Liver (tissue), 9 donors: ENCODE results near the gene CYP2U1. TPM values are rescaled to one million over a fixed set of nuclear protein-coding genes. Genes with fewer than 3 reads are reported as not detected.

ENCODE experiments used
- DNase-seq: peaks from one replicate; pipeline ENCODE4 v3.0.0-alpha.2; 2017; ENCODE audit warnings: low spot score
- H3K27ac ChIP-seq, 2 donors: one replicate each; pipeline ENCODE4 v1.7.0; 2013; ENCODE audit warnings: inconsistent platforms in 2 of 2, low read length in 2 of 2, control low read depth in 1 of 2, low read depth in 1 of 2, mild to moderate bottlenecking in 1 of 2
- H3K27me3 ChIP-seq, 4 donors: one replicate each; pipeline versions ENCODE4 v1.6.1 to v1.7.0; 2013; ENCODE audit warnings: low read length in 3 of 4, inconsistent platforms in 1 of 4, mild to moderate bottlenecking in 1 of 4, moderate library complexity in 1 of 4; ENCODE audit not compliant: control insufficient read depth in 4 of 4, insufficient read depth in 4 of 4
- H3K36me3 ChIP-seq, 4 donors: one replicate each; pipeline versions ENCODE4 v1.6.1 to v1.7.0; 2013; ENCODE audit warnings: low read length in 3 of 4, mild to moderate bottlenecking in 3 of 4, low read depth in 1 of 4, moderate library complexity in 1 of 4; ENCODE audit not compliant: control insufficient read depth in 4 of 4, insufficient read depth in 3 of 4
- H3K4me1 ChIP-seq, 4 donors: one replicate each; pipeline versions ENCODE4 v1.6.1 to v1.7.0; 2013; ENCODE audit warnings: low read length in 3 of 4, mild to moderate bottlenecking in 3 of 4, moderate library complexity in 1 of 4; ENCODE audit not compliant: control insufficient read depth in 4 of 4, insufficient read depth in 4 of 4
- H3K4me3 ChIP-seq, 3 donors: one replicate each; pipeline versions ENCODE4 v1.6.1 to v1.7.0; 2013; ENCODE audit warnings: low read length in 3 of 3, control low read depth in 1 of 3, low read depth in 1 of 3, mild to moderate bottlenecking in 1 of 3
- H3K9ac ChIP-seq, 2 donors: one replicate each; pipeline ENCODE4 v1.7.0; 2013; ENCODE audit warnings: low read length in 2 of 2, mild to moderate bottlenecking in 2 of 2, moderate library complexity in 2 of 2, control low read depth in 1 of 2, low read depth in 1 of 2
- H3K9me3 ChIP-seq, 4 donors: one replicate each; pipeline versions ENCODE4 v1.6.1 to v1.7.0; 2013; ENCODE audit warnings: low read length in 3 of 4; ENCODE audit not compliant: control insufficient read depth in 4 of 4
- CTCF ChIP-seq: fragments of 150-350 bp; IDR thresholded peaks from 2 replicates; pipeline ENCODE4 v1.5.1; 2017; ENCODE audit warnings: improper control_type of control experiment, low read depth, low read length; ENCODE audit not compliant: missing input control
- EGR1 ChIP-seq, 2 donors: IDR thresholded peaks; 2 replicates each; pipeline ENCODE4 v1.6.1; 2016 to 2018; ENCODE audit warnings: antibody characterized with exemption in 2 of 2, low read depth in 2 of 2
- FOXA1 ChIP-seq: IDR thresholded peaks from 2 replicates; pipeline ENCODE4 v1.6.1; 2016; ENCODE audit warnings: antibody characterized with exemption
- FOXA2 ChIP-seq: IDR thresholded peaks from 2 replicates; pipeline ENCODE4 v1.6.1; 2016; ENCODE audit warnings: antibody characterized with exemption
- GABPA ChIP-seq, 2 donors: IDR thresholded peaks in 1 of 2; conservative IDR thresholded peaks in 1 of 2; 2 replicates each; pipeline ENCODE4 v1.6.1; 2016; ENCODE audit warnings: antibody characterized with exemption in 2 of 2, mild to moderate bottlenecking in 1 of 2, moderate library complexity in 1 of 2
- HNF4A ChIP-seq, 2 donors: conservative IDR thresholded peaks; 2 replicates each; pipeline ENCODE4 v1.6.1; 2016; ENCODE audit warnings: antibody characterized with exemption in 2 of 2, mild to moderate bottlenecking in 2 of 2
- HNF4G ChIP-seq: IDR thresholded peaks from 2 replicates; pipeline ENCODE4 v1.6.1; 2016; ENCODE audit warnings: antibody characterized with exemption
- JUND ChIP-seq, 2 donors: IDR thresholded peaks; 2 replicates each; pipeline ENCODE4 v1.6.1; 2016; ENCODE audit warnings: antibody characterized with exemption in 2 of 2
- MAX ChIP-seq: IDR thresholded peaks from 2 replicates; pipeline ENCODE4 v1.6.1; 2016; ENCODE audit warnings: antibody characterized with exemption
- NR2F2 ChIP-seq: IDR thresholded peaks from 2 replicates; pipeline ENCODE4 v1.6.1; 2016; ENCODE audit warnings: antibody characterized with exemption
- RAD21 ChIP-seq, 2 donors: IDR thresholded peaks; 2 replicates each; pipeline ENCODE4 v1.6.1; 2016; ENCODE audit warnings: antibody characterized with exemption in 2 of 2, mild to moderate bottlenecking in 2 of 2
- RXRA ChIP-seq, 2 donors: IDR thresholded peaks; 2 replicates each; pipeline ENCODE4 v1.6.1; 2017 to 2018; ENCODE audit warnings: antibody characterized with exemption in 2 of 2, mild to moderate bottlenecking in 1 of 2
- SP1 ChIP-seq: IDR thresholded peaks from 2 replicates; pipeline ENCODE4 v1.6.1; 2018; ENCODE audit warnings: antibody characterized with exemption, mild to moderate bottlenecking
- TAF1 ChIP-seq: conservative IDR thresholded peaks from 2 replicates; pipeline ENCODE4 v1.6.1; 2016; ENCODE audit warnings: antibody characterized with exemption, mild to moderate bottlenecking
- YY1 ChIP-seq: IDR thresholded peaks from 2 replicates; pipeline ENCODE4 v1.6.1; 2016; ENCODE audit warnings: antibody characterized with exemption, mild to moderate bottlenecking
- ZBTB33 ChIP-seq: IDR thresholded peaks from 2 replicates; pipeline ENCODE4 v1.6.1; 2016; ENCODE audit warnings: antibody characterized with exemption
- WGBS: extraction: QIAGEN DNeasy Blood & Tissue Kit; methylation state at CpG from one replicate; pipeline ENCODE4 v1.1.7; 2013; 5-methylcytosine and 5-hydroxymethylcytosine counted together
- polyA plus RNA-seq, 2 donors: library from polyadenylated mRNA; stranded (reverse) in 1 of 2; unstranded in 1 of 2; fragments of 200-250 nt in 1 of 2; fragments of >200 nt in 1 of 2; fragmentation: Nextera tagmentation in 1 of 2; extraction: Ambion mirVana in 1 of 2; gene quantifications; one replicate each; pipeline versions ENCODE4 v1.2.1 to v1.2.3, GENCODE V29; 2013 to 2015
- total RNA-seq, 2 donors: library from RNA; depleted of rRNA; stranded (reverse); fragments of >200 nt; gene quantifications; one replicate each; pipeline ENCODE4 v1.2.3, GENCODE V29; 2014
- TF ChIP-seq, protein P1 (sequence below): IDR thresholded peaks from 2 replicates; pipeline ENCODE4 v1.6.1; 2016; ENCODE audit warnings: antibody characterized with exemption
- TF ChIP-seq, protein P2 (sequence below): IDR thresholded peaks from 2 replicates; pipeline ENCODE4 v1.6.1; 2016; ENCODE audit warnings: antibody characterized with exemption, mild to moderate bottlenecking
- donor health status: healthy.
- donor health status: healthy.
- donor health status: healthy.
- donor health status: healthy.
- donor health status: healthy.

The CYP2U1 gene
- total and polyA plus RNA-seq, 4 donors = 2.0 to 4.9 (median 3.2) TPM

DNA sequence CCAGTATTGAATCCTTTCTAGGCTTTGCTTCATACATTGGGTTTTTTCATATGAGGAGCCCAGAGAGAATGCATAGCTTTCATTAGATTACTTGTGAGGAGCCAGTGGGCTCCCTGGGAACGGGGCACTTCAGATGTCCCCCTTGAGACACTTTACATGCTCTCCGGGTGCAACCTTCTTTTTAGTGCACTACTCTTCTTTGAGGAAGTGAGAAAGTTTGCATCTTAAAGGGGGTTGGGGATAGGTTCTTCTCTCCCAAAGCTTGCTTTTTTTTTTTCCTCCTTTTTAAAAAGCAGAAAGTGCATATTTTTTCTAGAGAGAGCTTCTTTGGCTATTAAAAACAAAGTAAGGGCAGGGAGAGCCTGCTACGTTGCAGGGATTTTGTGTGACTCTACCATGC lies 62.6 kb downstream of the CYP2U1 start:
- peaks cover 0 to 63% (median 31%) of the 10 kb centered on the region in 4 donors for H3K4me1 ChIP-seq
- no peak overlapping the region for H3K9ac ChIP-seq
- no peak overlapping the region for H3K4me3 ChIP-seq
- 77% methylated on average over 3 of the region's 3 CpGs for WGBS
- no peak for DNase-seq
- H3K27ac ChIP-seq = no peak overlapping the region
- no peaks in the 10 kb centered on the region for H3K36me3 ChIP-seq
- no peak for TF ChIP-seq JUND (IDR thresholded peaks at IDR 0.05)
- TF ChIP-seq EGR1 (IDR thresholded peaks at IDR 0.05; ENCODE audit: low read depth in 2 of 2) = no peak
- TF ChIP-seq NR2F2 = no peak
- TF ChIP-seq HNF4G = no peak
- no peak for TF ChIP-seq MAX
- no peak for TF ChIP-seq SP1
- no peak for TF ChIP-seq YY1
- TF ChIP-seq RXRA (IDR thresholded peaks at IDR 0.05) = no peak
- no peak for TF ChIP-seq CTCF
- TF ChIP-seq, protein P1, sequence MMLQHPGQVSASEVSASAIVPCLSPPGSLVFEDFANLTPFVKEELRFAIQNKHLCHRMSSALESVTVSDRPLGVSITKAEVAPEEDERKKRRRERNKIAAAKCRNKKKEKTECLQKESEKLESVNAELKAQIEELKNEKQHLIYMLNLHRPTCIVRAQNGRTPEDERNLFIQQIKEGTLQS = no peak
- TF ChIP-seq, protein P2, sequence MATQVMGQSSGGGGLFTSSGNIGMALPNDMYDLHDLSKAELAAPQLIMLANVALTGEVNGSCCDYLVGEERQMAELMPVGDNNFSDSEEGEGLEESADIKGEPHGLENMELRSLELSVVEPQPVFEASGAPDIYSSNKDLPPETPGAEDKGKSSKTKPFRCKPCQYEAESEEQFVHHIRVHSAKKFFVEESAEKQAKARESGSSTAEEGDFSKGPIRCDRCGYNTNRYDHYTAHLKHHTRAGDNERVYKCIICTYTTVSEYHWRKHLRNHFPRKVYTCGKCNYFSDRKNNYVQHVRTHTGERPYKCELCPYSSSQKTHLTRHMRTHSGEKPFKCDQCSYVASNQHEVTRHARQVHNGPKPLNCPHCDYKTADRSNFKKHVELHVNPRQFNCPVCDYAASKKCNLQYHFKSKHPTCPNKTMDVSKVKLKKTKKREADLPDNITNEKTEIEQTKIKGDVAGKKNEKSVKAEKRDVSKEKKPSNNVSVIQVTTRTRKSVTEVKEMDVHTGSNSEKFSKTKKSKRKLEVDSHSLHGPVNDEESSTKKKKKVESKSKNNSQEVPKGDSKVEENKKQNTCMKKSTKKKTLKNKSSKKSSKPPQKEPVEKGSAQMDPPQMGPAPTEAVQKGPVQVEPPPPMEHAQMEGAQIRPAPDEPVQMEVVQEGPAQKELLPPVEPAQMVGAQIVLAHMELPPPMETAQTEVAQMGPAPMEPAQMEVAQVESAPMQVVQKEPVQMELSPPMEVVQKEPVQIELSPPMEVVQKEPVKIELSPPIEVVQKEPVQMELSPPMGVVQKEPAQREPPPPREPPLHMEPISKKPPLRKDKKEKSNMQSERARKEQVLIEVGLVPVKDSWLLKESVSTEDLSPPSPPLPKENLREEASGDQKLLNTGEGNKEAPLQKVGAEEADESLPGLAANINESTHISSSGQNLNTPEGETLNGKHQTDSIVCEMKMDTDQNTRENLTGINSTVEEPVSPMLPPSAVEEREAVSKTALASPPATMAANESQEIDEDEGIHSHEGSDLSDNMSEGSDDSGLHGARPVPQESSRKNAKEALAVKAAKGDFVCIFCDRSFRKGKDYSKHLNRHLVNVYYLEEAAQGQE = no peak
- TF ChIP-seq FOXA2 = no peak
- TF ChIP-seq FOXA1 = no peak
- TF ChIP-seq GABPA (IDR thresholded peaks at IDR 0.05 in 1 of 2, conservative IDR thresholded peaks at IDR 0.05 in 1 of 2) = no peak
- no peak for TF ChIP-seq HNF4A (conservative IDR thresholded peaks at IDR 0.05)
- TF ChIP-seq TAF1 = no peak
- TF ChIP-seq RAD21 (IDR thresholded peaks at IDR 0.05) = no peak
- TF ChIP-seq ZBTB33 = no peak
- H3K27me3 ChIP-seq = no peaks in the 10 kb centered on the region
- H3K9me3 ChIP-seq = no peaks in the 10 kb centered on the region

DNA sequence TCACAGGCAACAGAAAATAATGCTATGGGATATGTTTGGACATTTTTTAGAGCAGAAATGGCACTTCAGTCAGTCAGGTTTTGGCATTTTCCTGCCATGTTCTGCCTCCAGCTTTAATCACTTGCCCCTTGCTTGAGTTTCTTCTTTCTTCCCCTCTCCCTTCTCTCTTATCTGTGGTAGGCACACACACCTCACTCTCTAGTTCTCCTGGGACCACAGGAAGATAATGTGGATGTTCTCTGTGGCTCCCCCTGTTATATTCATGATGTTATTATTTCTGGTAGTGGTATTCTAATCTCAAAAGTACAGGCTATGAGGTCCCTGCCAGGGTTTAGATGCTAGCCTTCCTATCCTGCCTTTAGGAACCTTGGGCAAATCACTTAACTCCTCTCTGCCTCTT lies 63.5 kb downstream of the CYP2U1 start:
- Histone ChIP-seq H3K9me3 (no peaks in the 10 kb centered on the region), H3K4me1 (peaks cover 0 to 68% (median 34%) of the 10 kb centered on the region in 4 donors), H3K27ac (no peak overlapping the region), H3K27me3 (no peaks in the 10 kb centered on the region), H3K9ac (no peak overlapping the region), H3K4me3 (no peak overlapping the region), H3K36me3 (no peaks in the 10 kb centered on the region)
- no peak for DNase-seq
- TF ChIP-seq HNF4G = no peak
- TF ChIP-seq MAX = no peak
- TF ChIP-seq RAD21 (IDR thresholded peaks at IDR 0.05) = no peak
- TF ChIP-seq CTCF = no peak
- no peak for TF ChIP-seq TAF1
- TF ChIP-seq, protein P2 = no peak
- TF ChIP-seq, protein P1 = no peak
- TF ChIP-seq GABPA (IDR thresholded peaks at IDR 0.05 in 1 of 2, conservative IDR thresholded peaks at IDR 0.05 in 1 of 2) = no peak
- TF ChIP-seq RXRA (IDR thresholded peaks at IDR 0.05) = no peak
